IMR-90 (cell line): ENCODE data around the gene HIRA.

Experiments
- BHLHE40 ChIP-seq: fragments of 150-350 bp; IDR thresholded peaks from 2 replicates; pipeline ENCODE4 v1.6.1; 2016; ENCODE audit warnings: mild to moderate bottlenecking, low read depth, low read length
- CEBPB ChIP-seq: IDR thresholded peaks from 2 replicates; pipeline ENCODE4 v1.6.1; 2012; ENCODE audit warnings: low read depth, low read length, improper control_type of control experiment
- CHD1 ChIP-seq: IDR thresholded peaks from 2 replicates; pipeline ENCODE4 v1.6.1; 2012; ENCODE audit warnings: low read depth, low read length, improper control_type of control experiment
- FOS ChIP-seq: fragments of 150-350 bp; IDR thresholded peaks from 2 replicates; pipeline ENCODE4 v1.6.1; 2016; ENCODE audit warnings: low read depth, low read length
- MAFK ChIP-seq: IDR thresholded peaks from 2 replicates; pipeline ENCODE4 v1.6.1; 2012; ENCODE audit warnings: low read depth, low read length, improper control_type of control experiment
- MXI1 ChIP-seq: IDR thresholded peaks from 2 replicates; pipeline ENCODE4 v1.6.1; 2012; ENCODE audit warnings: low read depth, mild to moderate bottlenecking, low read length, moderate library complexity, borderline replicate concordance
- POLR2A ChIP-seq: IDR thresholded peaks from 2 replicates; pipeline ENCODE4 v1.6.1; 2012; ENCODE audit warnings: mild to moderate bottlenecking, low read depth, low read length
- RAD21 ChIP-seq: IDR thresholded peaks from 2 replicates; pipeline ENCODE4 v1.6.1; 2012; ENCODE audit warnings: low read length, improper control_type of control experiment
- RCOR1 ChIP-seq: IDR thresholded peaks from 2 replicates; pipeline ENCODE4 v1.6.1; 2012; ENCODE audit warnings: mild to moderate bottlenecking, low read length, improper control_type of control experiment; ENCODE audit not compliant: insufficient replicate concordance
- RFX5 ChIP-seq: IDR thresholded peaks from 2 replicates; pipeline ENCODE4 v1.8.0; 2012; ENCODE audit warnings: low read depth, mild to moderate bottlenecking, low read length, moderate library complexity
- SMC3 ChIP-seq: fragments of 150-350 bp; IDR thresholded peaks from 2 replicates; pipeline ENCODE4 v1.6.1; 2016; ENCODE audit warnings: low read depth, mild to moderate bottlenecking, antibody characterized with exemption, low read length, moderate library complexity
- TF ChIP-seq, protein P1 (sequence below): fragments of 150-350 bp; IDR thresholded peaks from 2 replicates; pipeline ENCODE4 v1.6.1; 2017; ENCODE audit warnings: mild to moderate bottlenecking, antibody characterized with exemption, low read length, low read depth
- TF ChIP-seq, protein P2 (sequence below): conservative IDR thresholded peaks from 2 replicates; pipeline ENCODE4 v1.5.1; 2012; ENCODE audit warnings: mild to moderate bottlenecking, low read depth, low read length, improper control_type of control experiment
- TF ChIP-seq, protein P3 (sequence below): fragments of 150-350 bp; IDR thresholded peaks from 2 replicates; pipeline ENCODE4 v1.6.1; 2016; ENCODE audit warnings: low read depth, mild to moderate bottlenecking, low read length, moderate library complexity, borderline replicate concordance

DNA sequence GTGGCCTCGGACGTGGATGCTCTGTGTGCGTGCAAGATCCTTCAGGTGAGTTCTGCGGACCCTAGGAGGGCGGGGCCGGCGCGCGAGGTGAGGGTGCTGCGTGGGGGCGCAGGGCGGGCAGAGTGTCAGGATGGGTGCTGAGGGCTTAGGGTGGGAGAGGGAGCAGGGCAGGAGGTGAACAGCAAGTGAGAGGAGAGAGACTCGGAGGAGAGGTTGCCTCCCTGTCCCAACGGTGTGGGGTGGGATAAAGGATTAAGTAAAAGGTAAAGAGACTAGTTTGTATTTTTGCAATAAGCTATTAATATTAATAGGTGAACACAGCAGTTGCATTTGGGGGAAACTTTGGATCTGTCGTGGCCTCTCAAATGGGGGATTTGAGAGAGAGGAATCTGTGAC lies 48.6 kb upstream of the HIRA start:
- TF ChIP-seq POLR2A = no peak
- TF ChIP-seq, protein P1, sequence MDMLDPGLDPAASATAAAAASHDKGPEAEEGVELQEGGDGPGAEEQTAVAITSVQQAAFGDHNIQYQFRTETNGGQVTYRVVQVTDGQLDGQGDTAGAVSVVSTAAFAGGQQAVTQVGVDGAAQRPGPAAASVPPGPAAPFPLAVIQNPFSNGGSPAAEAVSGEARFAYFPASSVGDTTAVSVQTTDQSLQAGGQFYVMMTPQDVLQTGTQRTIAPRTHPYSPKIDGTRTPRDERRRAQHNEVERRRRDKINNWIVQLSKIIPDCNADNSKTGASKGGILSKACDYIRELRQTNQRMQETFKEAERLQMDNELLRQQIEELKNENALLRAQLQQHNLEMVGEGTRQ = no peak
- TF ChIP-seq BHLHE40 = no peak
- TF ChIP-seq, protein P2, sequence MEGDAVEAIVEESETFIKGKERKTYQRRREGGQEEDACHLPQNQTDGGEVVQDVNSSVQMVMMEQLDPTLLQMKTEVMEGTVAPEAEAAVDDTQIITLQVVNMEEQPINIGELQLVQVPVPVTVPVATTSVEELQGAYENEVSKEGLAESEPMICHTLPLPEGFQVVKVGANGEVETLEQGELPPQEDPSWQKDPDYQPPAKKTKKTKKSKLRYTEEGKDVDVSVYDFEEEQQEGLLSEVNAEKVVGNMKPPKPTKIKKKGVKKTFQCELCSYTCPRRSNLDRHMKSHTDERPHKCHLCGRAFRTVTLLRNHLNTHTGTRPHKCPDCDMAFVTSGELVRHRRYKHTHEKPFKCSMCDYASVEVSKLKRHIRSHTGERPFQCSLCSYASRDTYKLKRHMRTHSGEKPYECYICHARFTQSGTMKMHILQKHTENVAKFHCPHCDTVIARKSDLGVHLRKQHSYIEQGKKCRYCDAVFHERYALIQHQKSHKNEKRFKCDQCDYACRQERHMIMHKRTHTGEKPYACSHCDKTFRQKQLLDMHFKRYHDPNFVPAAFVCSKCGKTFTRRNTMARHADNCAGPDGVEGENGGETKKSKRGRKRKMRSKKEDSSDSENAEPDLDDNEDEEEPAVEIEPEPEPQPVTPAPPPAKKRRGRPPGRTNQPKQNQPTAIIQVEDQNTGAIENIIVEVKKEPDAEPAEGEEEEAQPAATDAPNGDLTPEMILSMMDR = no peak
- TF ChIP-seq RFX5 = no peak
- no peak for TF ChIP-seq FOS
- TF ChIP-seq, protein P3, sequence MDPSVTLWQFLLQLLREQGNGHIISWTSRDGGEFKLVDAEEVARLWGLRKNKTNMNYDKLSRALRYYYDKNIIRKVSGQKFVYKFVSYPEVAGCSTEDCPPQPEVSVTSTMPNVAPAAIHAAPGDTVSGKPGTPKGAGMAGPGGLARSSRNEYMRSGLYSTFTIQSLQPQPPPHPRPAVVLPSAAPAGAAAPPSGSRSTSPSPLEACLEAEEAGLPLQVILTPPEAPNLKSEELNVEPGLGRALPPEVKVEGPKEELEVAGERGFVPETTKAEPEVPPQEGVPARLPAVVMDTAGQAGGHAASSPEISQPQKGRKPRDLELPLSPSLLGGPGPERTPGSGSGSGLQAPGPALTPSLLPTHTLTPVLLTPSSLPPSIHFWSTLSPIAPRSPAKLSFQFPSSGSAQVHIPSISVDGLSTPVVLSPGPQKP = no peak
- TF ChIP-seq CHD1 = no peak
- TF ChIP-seq MAFK = no peak
- TF ChIP-seq CEBPB = no peak
- no peak for TF ChIP-seq RAD21
- TF ChIP-seq SMC3 = no peak
- no peak for TF ChIP-seq RCOR1
- TF ChIP-seq MXI1 = no peak
